C4-2B (cell line): Measurements from ENCODE around the gene ZNF691.

ENCODE experiments used
- ZFX ChIP-seq: fragments of 450-650 bp; IDR thresholded peaks from 2 replicates; pipeline ENCODE4 v1.6.1; 2017
- TF ChIP-seq, protein P1 (sequence below): fragments of 450-650 bp; conservative IDR thresholded peaks from 2 replicates; pipeline ENCODE4 v1.5.1; 2017; ENCODE audit warnings: mild to moderate bottlenecking

DNA sequence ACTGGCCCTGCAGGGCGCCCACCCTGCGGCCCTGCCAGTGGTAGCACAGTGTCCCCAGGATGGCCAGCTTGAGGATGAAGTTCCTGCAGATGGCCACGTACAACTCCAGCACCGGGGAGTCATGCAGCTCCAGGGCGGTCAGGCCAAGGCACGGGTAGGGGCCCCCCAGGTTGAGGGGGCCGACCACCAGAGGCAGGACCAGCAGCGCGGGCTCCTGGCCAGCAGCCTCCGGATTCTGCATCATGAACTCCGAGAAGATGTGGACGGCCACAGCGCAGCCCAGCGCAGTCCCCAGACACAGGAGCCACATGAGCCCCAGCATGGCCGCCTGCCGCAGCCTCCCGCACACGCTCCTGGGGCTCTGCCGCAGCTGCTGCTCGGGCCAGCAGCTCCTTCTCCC is 41.0 kb downstream of the ZNF691 start:
- TF ChIP-seq, protein P1, sequence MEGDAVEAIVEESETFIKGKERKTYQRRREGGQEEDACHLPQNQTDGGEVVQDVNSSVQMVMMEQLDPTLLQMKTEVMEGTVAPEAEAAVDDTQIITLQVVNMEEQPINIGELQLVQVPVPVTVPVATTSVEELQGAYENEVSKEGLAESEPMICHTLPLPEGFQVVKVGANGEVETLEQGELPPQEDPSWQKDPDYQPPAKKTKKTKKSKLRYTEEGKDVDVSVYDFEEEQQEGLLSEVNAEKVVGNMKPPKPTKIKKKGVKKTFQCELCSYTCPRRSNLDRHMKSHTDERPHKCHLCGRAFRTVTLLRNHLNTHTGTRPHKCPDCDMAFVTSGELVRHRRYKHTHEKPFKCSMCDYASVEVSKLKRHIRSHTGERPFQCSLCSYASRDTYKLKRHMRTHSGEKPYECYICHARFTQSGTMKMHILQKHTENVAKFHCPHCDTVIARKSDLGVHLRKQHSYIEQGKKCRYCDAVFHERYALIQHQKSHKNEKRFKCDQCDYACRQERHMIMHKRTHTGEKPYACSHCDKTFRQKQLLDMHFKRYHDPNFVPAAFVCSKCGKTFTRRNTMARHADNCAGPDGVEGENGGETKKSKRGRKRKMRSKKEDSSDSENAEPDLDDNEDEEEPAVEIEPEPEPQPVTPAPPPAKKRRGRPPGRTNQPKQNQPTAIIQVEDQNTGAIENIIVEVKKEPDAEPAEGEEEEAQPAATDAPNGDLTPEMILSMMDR, result no peak
- TF ChIP-seq ZFX, result no peak
